H1 (cell line): ENCODE data around the gene SLC38A8.

ENCODE experiments used
- BCL11A ChIP-seq, 2 experiments: IDR thresholded peaks; one replicate each; pipeline ENCODE4 v1.6.1; 2011; ENCODE audit warnings: low read depth in 2 of 2, low read length in 2 of 2, mild to moderate bottlenecking in 2 of 2
- CBX8 ChIP-seq: fragments of 300-800, 300-1000 bp; sonication (generic); IDR thresholded peaks from 2 replicates; pipeline ENCODE4 v1.7.1; 2016; ENCODE audit warnings: low read depth, low read length, borderline replicate concordance
- EZH2 ChIP-seq: fragments of 200-600 bp; sonication (generic); IDR thresholded peaks from 2 replicates; pipeline ENCODE4 v1.7.1; 2012; ENCODE audit warnings: low read depth, mild to moderate bottlenecking, moderate library complexity, low read length, inconsistent platforms; ENCODE audit not compliant: severe bottlenecking
- JUN ChIP-seq: IDR thresholded peaks from 2 replicates; pipeline ENCODE4 v1.6.1; 2011; ENCODE audit warnings: low read depth, mild to moderate bottlenecking, improper control_type of control experiment, low read length
- KDM5A ChIP-seq: fragments of 200-600 bp; IDR thresholded peaks from 2 replicates; pipeline ENCODE4 v1.7.1; 2012; ENCODE audit warnings: mild to moderate bottlenecking, low read length, inconsistent platforms, mixed read lengths
- NRF1 ChIP-seq: IDR thresholded peaks from 2 replicates; pipeline ENCODE4 v1.6.1; 2011; ENCODE audit warnings: mild to moderate bottlenecking, low read depth, low read length, improper control_type of control experiment
- RAD21 ChIP-seq, 2 experiments: IDR thresholded peaks in 1 of 2; conservative IDR thresholded peaks in 1 of 2; 2 replicates each; pipeline ENCODE4 v1.6.1; 2011; ENCODE audit warnings: low read depth in 2 of 2, low read length in 2 of 2, improper control_type of control experiment in 1 of 2, inconsistent platforms in 1 of 2, mild to moderate bottlenecking in 1 of 2, moderate library complexity in 1 of 2
- RNF2 ChIP-seq: fragments of 200-900, 300-1000 bp; sonication (generic); IDR thresholded peaks from 2 replicates; pipeline ENCODE4 v1.7.1; 2016; ENCODE audit warnings: borderline replicate concordance, low read depth, mild to moderate bottlenecking, antibody characterized with exemption, low read length; ENCODE audit not compliant: poor library complexity, severe bottlenecking; ENCODE audit errors: missing control alignments
- SIN3A ChIP-seq, 2 experiments: IDR thresholded peaks in 1 of 2; conservative IDR thresholded peaks in 1 of 2; 2 replicates each; pipeline ENCODE4 v1.6.1; 2011 to 2012; ENCODE audit warnings: low read length in 2 of 2, improper control_type of control experiment in 1 of 2, low read depth in 1 of 2, mild to moderate bottlenecking in 1 of 2
- SP2 ChIP-seq: IDR thresholded peaks from 2 replicates; pipeline ENCODE4 v1.6.1; 2012; ENCODE audit warnings: mild to moderate bottlenecking, low read length, inconsistent platforms
- YY1 ChIP-seq: IDR thresholded peaks from 2 replicates; pipeline ENCODE4 v1.6.1; 2011; ENCODE audit warnings: low read depth, mild to moderate bottlenecking, low read length
- TF ChIP-seq, protein P1 (sequence below), 3 experiments: IDR thresholded peaks; 1 replicate in 2 of 3; 2 replicates in 1 of 3; pipeline versions ENCODE4 v1.5.1 to v1.6.1; 2011; ENCODE audit warnings: low read length in 3 of 3, mild to moderate bottlenecking in 3 of 3, inconsistent platforms in 2 of 3, low read depth in 1 of 3, moderate library complexity in 1 of 3; ENCODE audit not compliant: insufficient read depth in 1 of 3; ENCODE audit errors: control extremely low read depth in 1 of 3

DNA sequence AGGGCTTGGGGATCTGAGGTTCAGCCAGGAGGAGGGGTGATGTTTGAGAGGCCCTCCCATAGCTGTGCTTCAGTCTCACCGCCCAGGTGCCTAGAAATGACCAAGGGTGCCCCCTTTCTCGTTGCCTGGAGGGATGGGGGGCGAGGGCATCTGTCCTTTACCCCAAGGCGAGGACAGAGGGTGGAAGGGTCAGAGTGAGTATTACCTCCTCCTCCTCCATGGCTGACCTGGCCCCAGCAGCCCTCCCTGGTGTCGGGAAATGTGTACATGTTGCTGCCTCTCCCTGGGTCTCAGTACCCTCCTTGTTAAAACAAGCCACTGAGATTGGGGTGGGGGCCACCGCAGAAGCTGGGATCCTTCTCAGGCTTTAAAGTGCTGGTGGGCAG lies 72.2 kb downstream of the SLC38A8 start:
- TF ChIP-seq, protein P1, sequence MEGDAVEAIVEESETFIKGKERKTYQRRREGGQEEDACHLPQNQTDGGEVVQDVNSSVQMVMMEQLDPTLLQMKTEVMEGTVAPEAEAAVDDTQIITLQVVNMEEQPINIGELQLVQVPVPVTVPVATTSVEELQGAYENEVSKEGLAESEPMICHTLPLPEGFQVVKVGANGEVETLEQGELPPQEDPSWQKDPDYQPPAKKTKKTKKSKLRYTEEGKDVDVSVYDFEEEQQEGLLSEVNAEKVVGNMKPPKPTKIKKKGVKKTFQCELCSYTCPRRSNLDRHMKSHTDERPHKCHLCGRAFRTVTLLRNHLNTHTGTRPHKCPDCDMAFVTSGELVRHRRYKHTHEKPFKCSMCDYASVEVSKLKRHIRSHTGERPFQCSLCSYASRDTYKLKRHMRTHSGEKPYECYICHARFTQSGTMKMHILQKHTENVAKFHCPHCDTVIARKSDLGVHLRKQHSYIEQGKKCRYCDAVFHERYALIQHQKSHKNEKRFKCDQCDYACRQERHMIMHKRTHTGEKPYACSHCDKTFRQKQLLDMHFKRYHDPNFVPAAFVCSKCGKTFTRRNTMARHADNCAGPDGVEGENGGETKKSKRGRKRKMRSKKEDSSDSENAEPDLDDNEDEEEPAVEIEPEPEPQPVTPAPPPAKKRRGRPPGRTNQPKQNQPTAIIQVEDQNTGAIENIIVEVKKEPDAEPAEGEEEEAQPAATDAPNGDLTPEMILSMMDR (IDR thresholded peaks at IDR 0.05; ENCODE audit: control extremely low read depth in 1 of 3, insufficient read depth in 1 of 3, low read depth in 1 of 3, low read length in 3 of 3) = no peak
- TF ChIP-seq RNF2 (no peak), JUN (no peak), KDM5A (no peak), BCL11A (IDR thresholded peaks at IDR 0.05; ENCODE audit: low read depth in 2 of 2, low read length in 2 of 2) (no peak), RAD21 (IDR thresholded peaks at IDR 0.05 in 1 of 2, conservative IDR thresholded peaks at IDR 0.05 in 1 of 2; ENCODE audit: low read depth in 2 of 2, low read length in 2 of 2) (no peak), NRF1 (no peak), EZH2 (no peak), SIN3A (conservative IDR thresholded peaks at IDR 0.05 in 1 of 2, IDR thresholded peaks at IDR 0.05 in 1 of 2; ENCODE audit: low read depth in 1 of 2, low read length in 2 of 2) (no peak), CBX8 (no peak), SP2 (no peak), YY1 (no peak)
